ENCODE measurements around the gene ANGPTL2. TPM values are rescaled to one million over a fixed set of nuclear protein-coding genes. Genes with fewer than 3 reads are reported as not detected.
"Not testable (repeated sequence)": the region's sequence is repeated elsewhere in the genome, so short reads cannot be mapped to it uniquely, and the experiment has no call there.

The ANGPTL2 gene
- total and polyA plus RNA-seq, 2 experiments from 2014 or later: 18.0 to 25.6 TPM

DNA sequence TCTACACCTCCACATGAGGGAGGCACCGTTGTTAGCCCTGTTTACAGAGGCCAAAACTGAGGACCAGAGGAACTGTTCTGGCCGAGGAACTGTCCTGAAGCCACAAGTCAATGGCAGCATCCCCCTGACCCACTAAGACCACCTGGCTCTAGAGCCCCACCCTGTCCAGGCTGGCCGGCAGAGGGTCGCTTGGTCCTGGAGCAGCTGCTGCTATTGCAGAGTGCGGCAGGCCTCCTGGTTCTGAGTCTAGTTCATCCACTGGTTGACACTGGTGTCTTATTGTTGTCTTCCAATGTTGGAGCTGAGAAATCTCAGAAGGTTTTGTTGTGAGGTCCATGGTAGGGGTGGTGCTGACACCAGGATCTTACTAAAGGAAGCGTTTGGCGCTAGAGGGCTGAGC, 26.6 kb upstream of the ANGPTL2 start:
- TF ChIP-seq EZH2phosphoT487 (IDR thresholded peaks at IDR 0.05; ENCODE audit: low read depth, severe bottlenecking, unreplicated experiment) (no peak), EZH2 (IDR thresholded peaks at IDR 0.05; ENCODE audit: borderline replicate concordance) (no peak), CTCF (IDR thresholded peaks at IDR 0.05; ENCODE audit: poor library complexity) (no peak)

GRCh38 chr9:127148014-127148413, 25.6 kb upstream of the ANGPTL2 start:
- Histone ChIP-seq H3K9me3 (ENCODE audit: low read depth) (no peaks in the 10 kb centered on the region), H3K4me2 (no peak overlapping the region), H3K4me1 (ENCODE audit: insufficient read depth) (no peaks in the 10 kb centered on the region), H3K9me2 (replicated peaks; ENCODE audit: insufficient read depth) (no peaks in the 10 kb centered on the region), H4K20me1 (ENCODE audit: insufficient read depth, poor library complexity, severe bottlenecking) (no peaks in the 10 kb centered on the region), H3K27me3 (no peaks in the 10 kb centered on the region), H2AFZ (no peak overlapping the region), H3K36me3 (replicated peaks; ENCODE audit: insufficient read depth, low read depth) (no peaks in the 10 kb centered on the region), H3K4me3 (no peak overlapping the region), H3K27ac (no peak overlapping the region), H3K79me2 (no peaks in the 10 kb centered on the region)
- WGBS (ENCODE audit: low lambda C conversion rate, missing lambda C conversion rate): 86% methylated on average over 5 of the region's 5 CpGs
- DNase-seq (ENCODE audit: low spot score): no peak
- TF ChIP-seq CTCF (IDR thresholded peaks at IDR 0.05; ENCODE audit: poor library complexity) (no peak), EZH2 (IDR thresholded peaks at IDR 0.05; ENCODE audit: borderline replicate concordance) (no peak), EZH2phosphoT487 (IDR thresholded peaks at IDR 0.05; ENCODE audit: low read depth, severe bottlenecking, unreplicated experiment) (no peak)

More for the DNA sequence above, 26.6 kb upstream of the ANGPTL2 start:
- 94% methylated on average over 7 of the region's 7 CpGs for WGBS (ENCODE audit: low lambda C conversion rate, missing lambda C conversion rate)
- Histone ChIP-seq H3K27ac (no peak overlapping the region), H3K4me1 (ENCODE audit: insufficient read depth) (no peaks in the 10 kb centered on the region), H3K27me3 (no peaks in the 10 kb centered on the region), H3K79me2 (no peaks in the 10 kb centered on the region), H2AFZ (no peak overlapping the region), H3K9me3 (ENCODE audit: low read depth) (no peaks in the 10 kb centered on the region), H4K20me1 (ENCODE audit: insufficient read depth, poor library complexity, severe bottlenecking) (no peaks in the 10 kb centered on the region), H3K9me2 (replicated peaks; ENCODE audit: insufficient read depth) (no peaks in the 10 kb centered on the region), H3K36me3 (replicated peaks; ENCODE audit: insufficient read depth, low read depth) (no peaks in the 10 kb centered on the region), H3K4me2 (no peak overlapping the region), H3K4me3 (no peak overlapping the region)
- DNase-seq (ENCODE audit: low spot score): no peak

DNA sequence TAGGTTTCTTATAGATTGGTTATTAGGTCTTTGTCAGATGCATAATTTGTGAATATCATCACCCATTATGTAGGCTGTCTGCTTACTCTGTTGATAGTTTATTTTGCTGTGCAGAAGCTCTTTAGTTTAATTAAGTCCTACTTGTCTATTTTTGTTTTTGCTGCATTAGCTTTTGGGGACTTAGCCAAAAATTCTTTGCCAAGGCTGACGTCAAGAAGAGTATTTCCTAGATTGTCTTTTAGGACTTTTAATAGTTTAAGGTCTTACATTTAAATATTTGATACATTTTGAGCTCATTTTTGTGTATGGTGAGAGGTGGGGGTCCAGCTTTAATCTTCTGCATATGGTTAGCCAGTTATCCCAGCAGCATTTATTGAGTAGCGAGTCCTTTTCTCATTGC, 24.8 kb upstream of the ANGPTL2 start:
- WGBS (ENCODE audit: low lambda C conversion rate, missing lambda C conversion rate): 96% methylated on average over 2 of the region's 2 CpGs
- no peaks in the 10 kb centered on the region for H3K27me3 ChIP-seq
- H3K4me1 ChIP-seq (ENCODE audit: insufficient read depth): no peaks in the 10 kb centered on the region
- H4K20me1 ChIP-seq (ENCODE audit: insufficient read depth, poor library complexity, severe bottlenecking): no peaks in the 10 kb centered on the region
- no peaks in the 10 kb centered on the region for H3K9me2 ChIP-seq (replicated peaks; ENCODE audit: insufficient read depth)
- no peak for TF ChIP-seq EZH2 (IDR thresholded peaks at IDR 0.05; ENCODE audit: borderline replicate concordance)
- no peak for TF ChIP-seq EZH2phosphoT487 (IDR thresholded peaks at IDR 0.05; ENCODE audit: low read depth, severe bottlenecking, unreplicated experiment)
- TF ChIP-seq CTCF (IDR thresholded peaks at IDR 0.05; ENCODE audit: poor library complexity): no peak
- H2AFZ ChIP-seq: no peak overlapping the region
- H3K9me3 ChIP-seq (ENCODE audit: low read depth): no peaks in the 10 kb centered on the region
- DNase-seq (ENCODE audit: low spot score): no peak
- no peak overlapping the region for H3K4me3 ChIP-seq
- H3K79me2 ChIP-seq: no peaks in the 10 kb centered on the region
- no peaks in the 10 kb centered on the region for H3K36me3 ChIP-seq (replicated peaks; ENCODE audit: insufficient read depth, low read depth)
- no peak overlapping the region for H3K27ac ChIP-seq
- H3K4me2 ChIP-seq: no peak overlapping the region

DNA sequence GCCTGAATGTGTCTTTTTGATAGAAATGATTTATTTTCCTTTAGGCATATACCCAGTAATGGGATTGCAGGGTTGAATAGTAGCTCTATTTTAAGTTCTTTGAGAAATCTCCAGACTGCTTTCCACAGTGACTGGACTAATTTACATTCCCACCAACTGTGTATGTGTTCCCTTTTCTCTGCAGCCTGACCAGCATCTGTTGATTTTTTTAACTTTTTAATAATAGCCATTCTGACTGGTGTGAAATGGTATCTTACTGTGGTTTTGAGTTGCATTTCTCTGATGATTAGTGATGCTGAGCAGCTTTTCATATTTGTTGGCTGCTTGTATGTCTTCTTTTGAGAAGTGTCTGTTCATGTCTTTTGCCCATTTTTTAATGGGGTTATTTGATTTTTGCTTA, 24.4 kb upstream of the ANGPTL2 start:
- H3K9me3 ChIP-seq (ENCODE audit: low read depth); H4K20me1 ChIP-seq (ENCODE audit: insufficient read depth, poor library complexity, severe bottlenecking): not testable (repeated sequence)

More for the DNA sequence above, 24.4 kb upstream of the ANGPTL2 start:
- not testable (repeated sequence) for H3K4me3 ChIP-seq; H3K27ac ChIP-seq; H3K9me2 ChIP-seq (replicated peaks; ENCODE audit: insufficient read depth); H2AFZ ChIP-seq; H3K27me3 ChIP-seq; DNase-seq (ENCODE audit: low spot score); H3K79me2 ChIP-seq; H3K4me1 ChIP-seq (ENCODE audit: insufficient read depth); H3K4me2 ChIP-seq; H3K36me3 ChIP-seq (replicated peaks; ENCODE audit: insufficient read depth, low read depth)
